Measurements from ENCODE around the gene MROH7. TPM values are rescaled to one million over a fixed set of nuclear protein-coding genes. Genes with fewer than 3 reads are reported as not detected.

Gene MROH7
- total and polyA plus RNA-seq, 4 donors, result 0.07 to 2.8 (median 0.58) TPM

DNA sequence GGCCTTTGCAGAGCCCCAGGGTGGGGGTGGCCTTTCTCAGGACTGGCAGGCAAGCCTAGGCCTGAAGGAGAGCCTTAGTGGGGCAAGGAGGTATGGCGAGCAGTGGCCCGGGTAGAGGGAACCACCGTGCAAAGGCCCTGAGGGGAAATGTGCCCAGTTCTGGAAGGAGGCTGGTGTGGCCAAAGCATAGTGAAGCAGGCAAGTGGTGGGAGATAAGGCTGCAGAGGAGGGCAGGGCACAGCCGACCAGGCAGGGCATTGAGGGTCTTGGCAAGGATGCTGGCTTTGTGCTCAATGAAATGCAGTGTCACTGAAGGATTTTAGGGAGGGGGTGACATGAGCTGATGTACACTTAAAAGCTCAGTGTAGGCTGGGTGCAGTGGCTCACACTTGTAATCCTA lies 22.8 kb downstream of the MROH7 start:
- DNase-seq (ENCODE audit: low spot score), result no peak

DNA sequence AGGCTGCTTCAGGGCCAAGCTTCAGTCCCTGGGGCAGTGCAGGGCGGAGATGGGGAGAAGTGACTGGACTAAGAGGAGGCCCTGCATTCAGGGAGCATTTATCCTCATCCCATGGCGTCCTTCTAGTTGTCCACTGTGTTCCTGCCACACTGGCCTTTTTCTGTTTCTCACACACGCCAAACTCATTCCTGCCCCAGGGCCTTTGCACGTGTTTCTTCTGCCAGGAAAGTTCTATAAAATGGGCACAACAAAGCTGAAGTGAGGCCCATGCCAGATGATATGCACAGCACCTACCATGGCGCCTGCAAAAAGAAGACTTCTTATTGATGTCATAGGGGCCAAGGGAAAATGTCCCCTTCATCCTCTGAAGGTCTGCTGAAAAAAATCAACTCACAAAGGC lies 24.3 kb downstream of the MROH7 start:
- no peak for DNase-seq (ENCODE audit: low spot score)
- Histone ChIP-seq H3K36me3 (ENCODE audit: control insufficient read depth in 4 of 4, insufficient read depth in 3 of 4, low read depth in 1 of 4, low read length in 3 of 4) (peaks cover 0 to 2% (median 0%) of the 10 kb centered on the region in 4 donors), H3K4me1 (ENCODE audit: control insufficient read depth in 4 of 4, insufficient read depth in 4 of 4, low read length in 3 of 4) (peaks cover 0 to 7% (median 1%) of the 10 kb centered on the region in 4 donors), H3K9ac (ENCODE audit: low read depth in 1 of 2, low read length in 2 of 2) (no peak overlapping the region), H3K4me3 (ENCODE audit: low read depth in 1 of 3, low read length in 3 of 3) (no peak overlapping the region), H3K27ac (ENCODE audit: low read depth in 1 of 2, low read length in 2 of 2) (no peak overlapping the region), H3K27me3 (ENCODE audit: control insufficient read depth in 4 of 4, insufficient read depth in 4 of 4, low read length in 3 of 4) (no peaks in the 10 kb centered on the region), H3K9me3 (ENCODE audit: control insufficient read depth in 4 of 4, low read length in 3 of 4) (peaks cover 0 to 3% (median 0%) of the 10 kb centered on the region in 4 donors)
- 96% methylated on average over 5 of the region's 5 CpGs for WGBS
- no peak for TF ChIP-seq TAF1 (conservative IDR thresholded peaks at IDR 0.05)
- no peak for TF ChIP-seq HNF4A (conservative IDR thresholded peaks at IDR 0.05)
- no peak for TF ChIP-seq FOXA2 (IDR thresholded peaks at IDR 0.05)
- TF ChIP-seq, protein P1, sequence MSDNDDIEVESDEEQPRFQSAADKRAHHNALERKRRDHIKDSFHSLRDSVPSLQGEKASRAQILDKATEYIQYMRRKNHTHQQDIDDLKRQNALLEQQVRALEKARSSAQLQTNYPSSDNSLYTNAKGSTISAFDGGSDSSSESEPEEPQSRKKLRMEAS (IDR thresholded peaks at IDR 0.05), result no peak
- TF ChIP-seq SP1 (IDR thresholded peaks at IDR 0.05), result no peak
- TF ChIP-seq RXRA (IDR thresholded peaks at IDR 0.05), result no peak
- TF ChIP-seq EGR1 (IDR thresholded peaks at IDR 0.05; ENCODE audit: low read depth in 2 of 2), result no peak
- no peak for TF ChIP-seq HNF4G (IDR thresholded peaks at IDR 0.05)
- TF ChIP-seq, protein P2, sequence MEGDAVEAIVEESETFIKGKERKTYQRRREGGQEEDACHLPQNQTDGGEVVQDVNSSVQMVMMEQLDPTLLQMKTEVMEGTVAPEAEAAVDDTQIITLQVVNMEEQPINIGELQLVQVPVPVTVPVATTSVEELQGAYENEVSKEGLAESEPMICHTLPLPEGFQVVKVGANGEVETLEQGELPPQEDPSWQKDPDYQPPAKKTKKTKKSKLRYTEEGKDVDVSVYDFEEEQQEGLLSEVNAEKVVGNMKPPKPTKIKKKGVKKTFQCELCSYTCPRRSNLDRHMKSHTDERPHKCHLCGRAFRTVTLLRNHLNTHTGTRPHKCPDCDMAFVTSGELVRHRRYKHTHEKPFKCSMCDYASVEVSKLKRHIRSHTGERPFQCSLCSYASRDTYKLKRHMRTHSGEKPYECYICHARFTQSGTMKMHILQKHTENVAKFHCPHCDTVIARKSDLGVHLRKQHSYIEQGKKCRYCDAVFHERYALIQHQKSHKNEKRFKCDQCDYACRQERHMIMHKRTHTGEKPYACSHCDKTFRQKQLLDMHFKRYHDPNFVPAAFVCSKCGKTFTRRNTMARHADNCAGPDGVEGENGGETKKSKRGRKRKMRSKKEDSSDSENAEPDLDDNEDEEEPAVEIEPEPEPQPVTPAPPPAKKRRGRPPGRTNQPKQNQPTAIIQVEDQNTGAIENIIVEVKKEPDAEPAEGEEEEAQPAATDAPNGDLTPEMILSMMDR (IDR thresholded peaks at IDR 0.05; ENCODE audit: low read depth, low read length, missing input control), result no peak
- TF ChIP-seq YY1 (IDR thresholded peaks at IDR 0.05), result no peak
- no peak for TF ChIP-seq GABPA (IDR thresholded peaks at IDR 0.05 in 1 of 2, conservative IDR thresholded peaks at IDR 0.05 in 1 of 2)
- no peak for TF ChIP-seq RAD21 (IDR thresholded peaks at IDR 0.05)

More for the DNA sequence above, 22.8 kb downstream of the MROH7 start:
- 94% methylated on average over 4 of the region's 4 CpGs for WGBS
- Histone ChIP-seq H3K36me3 (ENCODE audit: control insufficient read depth in 4 of 4, insufficient read depth in 3 of 4, low read depth in 1 of 4, low read length in 3 of 4) (peaks cover 0 to 2% (median 0%) of the 10 kb centered on the region in 4 donors), H3K27ac (ENCODE audit: low read depth in 1 of 2, low read length in 2 of 2) (no peak overlapping the region), H3K9ac (ENCODE audit: low read depth in 1 of 2, low read length in 2 of 2) (no peak overlapping the region), H3K4me1 (ENCODE audit: control insufficient read depth in 4 of 4, insufficient read depth in 4 of 4, low read length in 3 of 4) (peaks cover 0 to 7% (median 1%) of the 10 kb centered on the region in 4 donors), H3K4me3 (ENCODE audit: low read depth in 1 of 3, low read length in 3 of 3) (no peak overlapping the region), H3K27me3 (ENCODE audit: control insufficient read depth in 4 of 4, insufficient read depth in 4 of 4, low read length in 3 of 4) (no peaks in the 10 kb centered on the region), H3K9me3 (ENCODE audit: control insufficient read depth in 4 of 4, low read length in 3 of 4) (peaks cover 0 to 3% (median 0%) of the 10 kb centered on the region in 4 donors)
- no peak for TF ChIP-seq HNF4G (IDR thresholded peaks at IDR 0.05)
- TF ChIP-seq, protein P3, sequence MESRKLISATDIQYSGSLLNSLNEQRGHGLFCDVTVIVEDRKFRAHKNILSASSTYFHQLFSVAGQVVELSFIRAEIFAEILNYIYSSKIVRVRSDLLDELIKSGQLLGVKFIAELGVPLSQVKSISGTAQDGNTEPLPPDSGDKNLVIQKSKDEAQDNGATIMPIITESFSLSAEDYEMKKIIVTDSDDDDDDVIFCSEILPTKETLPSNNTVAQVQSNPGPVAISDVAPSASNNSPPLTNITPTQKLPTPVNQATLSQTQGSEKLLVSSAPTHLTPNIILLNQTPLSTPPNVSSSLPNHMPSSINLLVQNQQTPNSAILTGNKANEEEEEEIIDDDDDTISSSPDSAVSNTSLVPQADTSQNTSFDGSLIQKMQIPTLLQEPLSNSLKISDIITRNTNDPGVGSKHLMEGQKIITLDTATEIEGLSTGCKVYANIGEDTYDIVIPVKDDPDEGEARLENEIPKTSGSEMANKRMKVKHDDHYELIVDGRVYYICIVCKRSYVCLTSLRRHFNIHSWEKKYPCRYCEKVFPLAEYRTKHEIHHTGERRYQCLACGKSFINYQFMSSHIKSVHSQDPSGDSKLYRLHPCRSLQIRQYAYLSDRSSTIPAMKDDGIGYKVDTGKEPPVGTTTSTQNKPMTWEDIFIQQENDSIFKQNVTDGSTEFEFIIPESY (IDR thresholded peaks at IDR 0.05), result no peak
- no peak for TF ChIP-seq NR2F2 (IDR thresholded peaks at IDR 0.05)
- no peak for TF ChIP-seq RAD21 (IDR thresholded peaks at IDR 0.05)
- no peak for TF ChIP-seq JUND (IDR thresholded peaks at IDR 0.05)
- TF ChIP-seq FOXA2 (IDR thresholded peaks at IDR 0.05), result no peak
- TF ChIP-seq TAF1 (conservative IDR thresholded peaks at IDR 0.05), result no peak
- TF ChIP-seq, protein P1 (IDR thresholded peaks at IDR 0.05), result no peak
- TF ChIP-seq YY1 (IDR thresholded peaks at IDR 0.05), result no peak
- TF ChIP-seq RXRA (IDR thresholded peaks at IDR 0.05), result no peak
- TF ChIP-seq FOXA1 (IDR thresholded peaks at IDR 0.05), result no peak
- no peak for TF ChIP-seq HNF4A (conservative IDR thresholded peaks at IDR 0.05)
- TF ChIP-seq SP1 (IDR thresholded peaks at IDR 0.05), result no peak
- TF ChIP-seq EGR1 (IDR thresholded peaks at IDR 0.05; ENCODE audit: low read depth in 2 of 2), result no peak
- TF ChIP-seq, protein P4, sequence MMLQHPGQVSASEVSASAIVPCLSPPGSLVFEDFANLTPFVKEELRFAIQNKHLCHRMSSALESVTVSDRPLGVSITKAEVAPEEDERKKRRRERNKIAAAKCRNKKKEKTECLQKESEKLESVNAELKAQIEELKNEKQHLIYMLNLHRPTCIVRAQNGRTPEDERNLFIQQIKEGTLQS (IDR thresholded peaks at IDR 0.05), result no peak

All from liver (tissue), 9 donors.